GM23248 (cell line): ENCODE measurements around the gene EPHA1. TPM values are rescaled to one million over a fixed set of nuclear protein-coding genes. Genes with fewer than 3 reads are reported as not detected.

Source experiments
- DNase-seq: peaks from one replicate; pipeline ENCODE4 v3.0.0-alpha.2; 2015
- H2AFZ ChIP-seq: fragments of 200-600 bp; sonication (generic); 2 replicates; pipeline ENCODE4 v1.6.1; 2016; ENCODE audit warnings: antibody characterized with exemption
- H3F3A ChIP-seq: fragments of 200-600 bp; sonication (generic); 2 replicates; pipeline ENCODE4 v1.6.1; 2016; ENCODE audit warnings: mild to moderate bottlenecking, antibody characterized with exemption, mixed run types; ENCODE audit not compliant: insufficient read depth
- H3K27ac ChIP-seq: fragments of 200-600 bp; sonication (generic); 2 replicates; pipeline ENCODE4 v1.5.1; 2016; ENCODE audit warnings: mild to moderate bottlenecking
- H3K27me3 ChIP-seq: fragments of 200-600 bp; sonication (generic); replicated peaks from 2 replicates; pipeline ENCODE4 v1.6.1; 2016; ENCODE audit warnings: mild to moderate bottlenecking; ENCODE audit not compliant: insufficient read depth
- H3K36me3 ChIP-seq: fragments of 200-600 bp; sonication (generic); 2 replicates; pipeline ENCODE4 v1.6.1; 2016; ENCODE audit warnings: low read depth, mild to moderate bottlenecking
- H3K4me1 ChIP-seq: fragments of 200-600 bp; sonication (generic); 2 replicates; pipeline ENCODE4 v1.6.1; 2016; ENCODE audit warnings: mild to moderate bottlenecking; ENCODE audit not compliant: insufficient read depth
- H3K4me2 ChIP-seq: fragments of 200-600 bp; sonication (generic); one replicate; pipeline ENCODE4 v1.6.1; 2016; ENCODE audit warnings: mild to moderate bottlenecking; ENCODE audit not compliant: unreplicated experiment
- H3K4me3 ChIP-seq: fragments of 200-600 bp; sonication (generic); 2 replicates; pipeline ENCODE4 v1.5.1; 2016; ENCODE audit warnings: mild to moderate bottlenecking
- H3K79me2 ChIP-seq: fragments of 200-600 bp; sonication (generic); 2 replicates; pipeline ENCODE4 v1.6.1; 2016; ENCODE audit warnings: mild to moderate bottlenecking; ENCODE audit not compliant: insufficient read depth
- H3K9ac ChIP-seq: fragments of 200-600 bp; sonication (generic); 2 replicates; pipeline ENCODE4 v1.6.1; 2016; ENCODE audit warnings: mild to moderate bottlenecking
- H3K9me2 ChIP-seq: fragments of 200-600 bp; sonication (generic); 2 replicates; pipeline ENCODE4 v1.6.1; 2016; ENCODE audit warnings: mixed run types, mild to moderate bottlenecking, moderate library complexity; ENCODE audit not compliant: insufficient read depth
- H3K9me3 ChIP-seq: fragments of 200-600 bp; sonication (generic); one replicate; pipeline ENCODE4 v1.6.1; 2017; ENCODE audit warnings: low read depth
- H4K20me1 ChIP-seq: fragments of 200-600 bp; sonication (generic); 2 replicates; pipeline ENCODE4 v1.6.0; 2016; ENCODE audit not compliant: insufficient read depth
- EZH2 ChIP-seq: fragments of 200-600 bp; sonication (generic); IDR thresholded peaks from 2 replicates; pipeline ENCODE4 v1.6.1; 2018; ENCODE audit warnings: antibody characterized with exemption, mild to moderate bottlenecking; ENCODE audit not compliant: insufficient read depth, poor library complexity, severe bottlenecking
- EZH2phosphoT487 ChIP-seq: fragments of 200-600 bp; sonication (generic); IDR thresholded peaks from 2 replicates; pipeline ENCODE4 v1.6.1; 2018; ENCODE audit warnings: antibody characterized with exemption, moderate library complexity, mild to moderate bottlenecking, low read depth; ENCODE audit not compliant: insufficient read depth
- WGBS, 2 experiments: methylation state at CpG; one replicate each; pipeline ENCODE4 v1.1.6; 2015 to 2017; ENCODE audit warnings: low lambda C conversion rate in 2 of 2, low coverage in 1 of 2; ENCODE audit errors: missing lambda C conversion rate in 2 of 2; 5-methylcytosine and 5-hydroxymethylcytosine counted together
- in situ Hi-C: fragments of 300-500 bp; cut with MboI; formaldehyde crosslinking; loops from 2 replicates; pipeline ENCODE4 v1.15.0; 2020
- polyA plus RNA-seq: library from polyadenylated mRNA; unstranded; fragments of >200 nt; fragmentation: Nextera tagmentation; extraction: Ambion mirVana; gene quantifications from 2 replicates; pipeline ENCODE4 v1.2.1, GENCODE V29; 2016
- total RNA-seq: library from RNA; depleted of rRNA; stranded (reverse); fragments of >200 nt; shearing (Covaris generic); gene quantifications from 2 replicates; pipeline ENCODE4 v1.2.3, GENCODE V29; 2014

Gene EPHA1
- total and polyA plus RNA-seq, 2 experiments from 2014 or later = 0.83 TPM; not detected in 1

- no peak for DNase-seq
- Histone ChIP-seq H3K4me2 (no peak overlapping the region), H3K9me3 (no peaks in the 10 kb centered on the region), H3K27me3 (no peaks in the 10 kb centered on the region), H3K27ac (no peak overlapping the region), H2AFZ (no peak overlapping the region), H3K4me3 (no peak overlapping the region), H3K9me2 (no peaks in the 10 kb centered on the region), H3K4me1 (no peaks in the 10 kb centered on the region), H3K79me2 (no peaks in the 10 kb centered on the region), H3F3A (no peaks in the 10 kb centered on the region), H4K20me1 (no peaks in the 10 kb centered on the region), H3K36me3 (no peaks in the 10 kb centered on the region), H3K9ac (no peak overlapping the region)
- in situ Hi-C loops = no loop called here
- WGBS, 2 experiments = 91 to 95% methylated on average over 6 of the region's 6 CpGs
- TF ChIP-seq EZH2 (no peak), EZH2phosphoT487 (no peak)
Observed at GRCh38 chr7:143444063-143444782, 35.6 kb upstream of the EPHA1 start.

GRCh38 chr7:143443153-143443552 lies 34.5 kb upstream of the EPHA1 start, which contains the start of gene TAS2R60:
Gene TAS2R60, plus strand, starts transcription at chr7:143443453. Its CDS starts 0 bp downstream, at chr7:143443453.
- Histone ChIP-seq H3K36me3 (no peaks in the 10 kb centered on the region), H3K27me3 (no peaks in the 10 kb centered on the region), H2AFZ (no peak within 1 kb of the TSS), H3K79me2 (no peaks in the 10 kb centered on the region), H3K9me3 (no peaks in the 10 kb centered on the region), H3K4me2 (no peak within 1 kb of the TSS), H3K27ac (no peak within 1 kb of the TSS), H4K20me1 (no peaks in the 10 kb centered on the region), H3K4me3 (no peak within 1 kb of the TSS), H3K9me2 (no peaks in the 10 kb centered on the region), H3K4me1 (no peaks in the 10 kb centered on the region), H3F3A (no peaks in the 10 kb centered on the region), H3K9ac (no peak within 1 kb of the TSS)
- in situ Hi-C loops = no loop called here
- no peak for TF ChIP-seq EZH2
- no peak for TF ChIP-seq EZH2phosphoT487
- no peak for DNase-seq
- 81 to 88% methylated on average over 4 of the region's 4 CpGs for WGBS, 2 experiments

DNA sequence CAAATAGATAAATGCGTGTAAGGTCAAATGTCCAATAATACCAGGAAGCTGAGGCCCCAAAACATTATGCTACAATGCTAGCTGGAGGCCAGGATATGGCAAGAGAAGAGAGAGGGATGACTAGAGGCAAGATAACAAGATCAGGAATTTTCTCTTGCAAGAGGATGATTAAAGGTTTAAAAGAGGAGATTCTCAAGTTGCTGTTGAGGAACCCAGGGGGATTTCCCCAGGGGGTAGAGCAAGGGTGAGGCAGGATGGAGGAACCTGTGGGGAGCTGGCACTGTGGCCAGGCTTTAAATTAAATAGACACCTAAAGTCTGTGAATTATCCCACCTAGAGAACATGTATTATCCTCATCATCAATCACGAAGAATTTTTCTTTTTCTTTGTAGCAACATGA lies 31.2 kb upstream of the EPHA1 start:
- H3K79me2 ChIP-seq = no peaks in the 10 kb centered on the region
- H3K9me2 ChIP-seq = no peaks in the 10 kb centered on the region
- H3K27ac ChIP-seq = no peak overlapping the region
- H2AFZ ChIP-seq = no peak overlapping the region
- no peaks in the 10 kb centered on the region for H4K20me1 ChIP-seq
- no peak overlapping the region for H3K9ac ChIP-seq
- H3F3A ChIP-seq = no peaks in the 10 kb centered on the region
- TF ChIP-seq EZH2 (no peak), EZH2phosphoT487 (no peak)
- H3K4me3 ChIP-seq = no peak overlapping the region
- no peak for DNase-seq
- H3K9me3 ChIP-seq = no peaks in the 10 kb centered on the region
- no peaks in the 10 kb centered on the region for H3K36me3 ChIP-seq
- peaks cover 8% of the 10 kb centered on the region for H3K4me1 ChIP-seq
- H3K27me3 ChIP-seq = no peaks in the 10 kb centered on the region
- in situ Hi-C loops = no loop called here
- WGBS, 2 experiments = 91 to 95% methylated on average over 2 of the region's 2 CpGs
- no peak overlapping the region for H3K4me2 ChIP-seq

DNA sequence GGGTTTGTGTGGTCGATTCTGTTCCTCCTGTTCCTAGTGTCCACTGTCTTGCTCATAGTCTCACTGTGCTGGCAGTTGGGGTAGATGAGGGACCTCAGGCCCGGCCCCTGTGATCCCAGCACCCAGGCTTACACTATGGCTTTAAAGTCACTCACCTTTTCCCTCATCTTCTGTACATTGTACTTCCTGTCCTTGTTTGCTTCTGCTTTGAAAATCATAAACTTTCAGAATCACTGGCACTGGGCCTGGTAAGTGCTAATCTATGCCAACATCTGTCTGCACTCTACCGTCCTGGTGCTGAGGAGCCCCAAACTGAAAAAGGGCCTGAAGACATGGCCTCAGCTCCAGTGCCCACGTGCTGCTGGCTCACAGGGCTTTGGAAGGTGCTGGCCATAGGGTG lies 28.9 kb upstream of the EPHA1 start:
- H3K27me3 ChIP-seq = no peaks in the 10 kb centered on the region
- no peaks in the 10 kb centered on the region for H3K79me2 ChIP-seq
- H4K20me1 ChIP-seq = no peaks in the 10 kb centered on the region
- H2AFZ ChIP-seq = no peak overlapping the region
- 52 to 59% methylated on average over 4 of the region's 4 CpGs for WGBS, 2 experiments
- TF ChIP-seq EZH2 (no peak), EZH2phosphoT487 (no peak)
- H3F3A ChIP-seq = no peaks in the 10 kb centered on the region
- H3K4me1 ChIP-seq = peaks cover 14% of the 10 kb centered on the region
- H3K9ac ChIP-seq = no peak overlapping the region
- in situ Hi-C loops = no loop called here
- H3K36me3 ChIP-seq = no peaks in the 10 kb centered on the region
- no peaks in the 10 kb centered on the region for H3K9me2 ChIP-seq
- DNase-seq = no peak
- H3K9me3 ChIP-seq = no peaks in the 10 kb centered on the region
- no peak overlapping the region for H3K4me3 ChIP-seq
- no peak overlapping the region for H3K27ac ChIP-seq
- H3K4me2 ChIP-seq = no peak overlapping the region
